Activated T-cell treated with anti-CD3 and anti-CD28 coated beads, Interleukin-2, amount 50 U/mL, for 4 hours (primary cell): ENCODE measurements around the gene WNT3. TPM values are rescaled to one million over a fixed set of nuclear protein-coding genes. Genes with fewer than 3 reads are reported as not detected.
"Not testable (repeated sequence)": the region's sequence is repeated elsewhere in the genome, so short reads cannot be mapped to it uniquely, and the experiment has no call there.

ENCODE experiments used
- ATAC-seq, 2 donors: fragments of 200-7000 bp; cut with Tn5 transposase; one replicate each; pipeline ENCODE4 v1.10.0; 2021
- DNase-seq: peaks from one replicate; pipeline ENCODE4 v3.0.0-alpha.2; 2020
- H3K27me3 Mint-ChIP-seq: one replicate; pipeline ENCODE4 v1.8.0; 2021; ENCODE audit warnings: low read depth, mixed read lengths
- H3K36me3 Mint-ChIP-seq: one replicate; pipeline ENCODE4 v1.8.0; 2022; ENCODE audit warnings: mixed read lengths; ENCODE audit not compliant: insufficient read depth
- H3K4me1 Mint-ChIP-seq: one replicate; pipeline ENCODE4 v1.8.0; 2021; ENCODE audit warnings: low read depth, mixed read lengths
- H3K4me3 Mint-ChIP-seq: one replicate; pipeline ENCODE4 v1.8.0; 2021; ENCODE audit warnings: mild to moderate bottlenecking, moderate library complexity, mixed read lengths
- H3K9me3 Mint-ChIP-seq: one replicate; pipeline ENCODE4 v1.8.0; 2021; ENCODE audit warnings: mixed read lengths
- total RNA-seq, 3 donors: library from RNA; stranded (reverse); gene quantifications; one replicate each; pipeline ENCODE4 v1.2.1, GENCODE V29; 2021

The WNT3 gene
- total RNA-seq, 3 donors from 2014 or later: 0.08 TPM; not detected in 2

GRCh38 chr17:46847204-46848191 lies 29.0 kb upstream of the WNT3 start:
- H3K36me3 Mint-ChIP-seq: peaks cover 3% of the 10 kb centered on the region

GRCh38 chr17:46842835-46843234 lies 24.3 kb upstream of the WNT3 start:
- Mint-ChIP-seq H3K4me3 (no peak overlapping the region), H3K36me3 (peaks cover 3% of the 10 kb centered on the region), H3K4me1 (peaks cover 5% of the 10 kb centered on the region), H3K9me3 (peaks cover 11% of the 10 kb centered on the region), H3K27me3 (peaks cover 57% of the 10 kb centered on the region)
- no peak for DNase-seq
- no peak for ATAC-seq

More at GRCh38 chr17:46847204-46848191, 29.0 kb upstream of the WNT3 start:
- DNase-seq (no peak), ATAC-seq (no peak)
- peaks cover 11% of the 10 kb centered on the region for H3K9me3 Mint-ChIP-seq
- H3K27me3 Mint-ChIP-seq: peaks cover 65% of the 10 kb centered on the region
- H3K4me1 Mint-ChIP-seq: peaks cover 15% of the 10 kb centered on the region
- no peak overlapping the region for H3K4me3 Mint-ChIP-seq

- ATAC-seq: peak; percentile 28 to 53
- Mint-ChIP-seq H3K36me3 (peaks cover 3% of the 10 kb centered on the region), H3K4me3 (no peak overlapping the region), H3K27me3 (peaks cover 52% of the 10 kb centered on the region), H3K4me1 (peaks cover 5% of the 10 kb centered on the region), H3K9me3 (peaks cover 11% of the 10 kb centered on the region)
- DNase-seq: peak; percentile 18
Observed at GRCh38 chr17:46841561-46842379, 23.3 kb upstream of the WNT3 start.

- not testable (repeated sequence) for H3K4me3 Mint-ChIP-seq, DNase-seq, H3K4me1 Mint-ChIP-seq, H3K36me3 Mint-ChIP-seq, ATAC-seq
- Mint-ChIP-seq H3K27me3 (peaks cover 41% of the 10 kb centered on the region), H3K9me3 (peaks cover 11% of the 10 kb centered on the region)
Observed at GRCh38 chr17:46840596-46840995, 22.1 kb upstream of the WNT3 start.

- ATAC-seq (no peak), DNase-seq (no peak)
- Mint-ChIP-seq H3K36me3 (peaks cover 3% of the 10 kb centered on the region), H3K27me3 (peaks cover 35% of the 10 kb centered on the region), H3K9me3 (peaks cover 11% of the 10 kb centered on the region), H3K4me3 (no peak overlapping the region), H3K4me1 (peaks cover 4% of the 10 kb centered on the region)
Observed at GRCh38 chr17:46839211-46839610, 20.7 kb upstream of the WNT3 start.

GRCh38 chr17:46837521-46837920 lies 19.0 kb upstream of the WNT3 start:
- no peak overlapping the region for H3K4me3 Mint-ChIP-seq
- ATAC-seq: no peak
- no peaks in the 10 kb centered on the region for H3K36me3 Mint-ChIP-seq
- no peak for DNase-seq
- peaks cover 4% of the 10 kb centered on the region for H3K4me1 Mint-ChIP-seq
- peaks cover 32% of the 10 kb centered on the region for H3K27me3 Mint-ChIP-seq
- H3K9me3 Mint-ChIP-seq: peaks cover under 1% of the 10 kb centered on the region

- H3K4me1 Mint-ChIP-seq: peaks cover 4% of the 10 kb centered on the region
- ATAC-seq: no peak
- no peak overlapping the region for H3K4me3 Mint-ChIP-seq
- DNase-seq: no peak
- H3K36me3 Mint-ChIP-seq: no peaks in the 10 kb centered on the region
- H3K27me3 Mint-ChIP-seq: peaks cover 27% of the 10 kb centered on the region
- H3K9me3 Mint-ChIP-seq: no peaks in the 10 kb centered on the region
Observed at GRCh38 chr17:46836500-46836899, 18.0 kb upstream of the WNT3 start.

GRCh38 chr17:46834846-46835245 lies 16.4 kb upstream of the WNT3 start:
- DNase-seq (no peak), ATAC-seq (no peak)
- Mint-ChIP-seq H3K36me3 (no peaks in the 10 kb centered on the region), H3K27me3 (peaks cover 16% of the 10 kb centered on the region), H3K4me3 (no peak overlapping the region), H3K4me1 (no peaks in the 10 kb centered on the region), H3K9me3 (no peaks in the 10 kb centered on the region)

- no peaks in the 10 kb centered on the region for H3K9me3 Mint-ChIP-seq
- peaks cover 14% of the 10 kb centered on the region for H3K27me3 Mint-ChIP-seq
- H3K36me3 Mint-ChIP-seq: no peaks in the 10 kb centered on the region
- H3K4me3 Mint-ChIP-seq: no peak overlapping the region
- ATAC-seq (no peak), DNase-seq (no peak)
- no peaks in the 10 kb centered on the region for H3K4me1 Mint-ChIP-seq
Observed at GRCh38 chr17:46833840-46834208, 15.3 kb upstream of the WNT3 start.

- peaks cover 14% of the 10 kb centered on the region for H3K27me3 Mint-ChIP-seq
- H3K36me3 Mint-ChIP-seq: no peaks in the 10 kb centered on the region
- DNase-seq: no peak
- H3K4me1 Mint-ChIP-seq: no peaks in the 10 kb centered on the region
- ATAC-seq: no peak
- no peak overlapping the region for H3K4me3 Mint-ChIP-seq
- no peaks in the 10 kb centered on the region for H3K9me3 Mint-ChIP-seq
Observed at GRCh38 chr17:46832945-46833839, 14.7 kb upstream of the WNT3 start.

- ATAC-seq (no peak), DNase-seq (no peak)
- H3K9me3 Mint-ChIP-seq: no peaks in the 10 kb centered on the region
- no peak overlapping the region for H3K4me3 Mint-ChIP-seq
- H3K27me3 Mint-ChIP-seq: peaks cover 11% of the 10 kb centered on the region
- H3K36me3 Mint-ChIP-seq: no peaks in the 10 kb centered on the region
- no peaks in the 10 kb centered on the region for H3K4me1 Mint-ChIP-seq
Observed at GRCh38 chr17:46832331-46832821, 13.9 kb upstream of the WNT3 start.

- Mint-ChIP-seq H3K9me3 (no peaks in the 10 kb centered on the region), H3K4me3 (no peak overlapping the region), H3K4me1 (no peaks in the 10 kb centered on the region), H3K36me3 (no peaks in the 10 kb centered on the region), H3K27me3 (peaks cover 8% of the 10 kb centered on the region)
- DNase-seq (no peak), ATAC-seq (no peak)
Observed at GRCh38 chr17:46831573-46832330, 13.3 kb upstream of the WNT3 start.

GRCh38 chr17:46827274-46827673 lies 8.8 kb upstream of the WNT3 start:
- ATAC-seq: no peak
- H3K4me1 Mint-ChIP-seq: no peaks in the 10 kb centered on the region
- H3K9me3 Mint-ChIP-seq: no peaks in the 10 kb centered on the region
- H3K36me3 Mint-ChIP-seq: no peaks in the 10 kb centered on the region
- H3K27me3 Mint-ChIP-seq: peaks cover 16% of the 10 kb centered on the region
- H3K4me3 Mint-ChIP-seq: no peak overlapping the region
- no peak for DNase-seq
